T-helper 17 cell (primary cell): Measurements from ENCODE around the gene SOAT2. TPM values are rescaled to one million over a fixed set of nuclear protein-coding genes. Genes with fewer than 3 reads are reported as not detected.
"Not testable (repeated sequence)": the region's sequence is repeated elsewhere in the genome, so short reads cannot be mapped to it uniquely, and the experiment has no call there.

ENCODE experiments used
- ATAC-seq: fragments of 150-1000 bp; cut with Tn5 transposase; 2 replicates; pipeline ENCODE4 v1.10.0; 2021; ENCODE audit warnings: mild to moderate bottlenecking, moderate library complexity
- DNase-seq, 3 donors: peaks; one replicate each; pipeline versions ENCODE4 v3.0.0 to v3.0.0-alpha.2; 2020 to 2021
- H3K9me3 ChIP-seq: one replicate; pipeline ENCODE4 v1.7.0; 2013; ENCODE audit warnings: low read length, mild to moderate bottlenecking; ENCODE audit not compliant: control insufficient read depth, poor library complexity, severe bottlenecking
- H3K27ac Mint-ChIP-seq: one replicate; pipeline ENCODE4 v1.8.0; 2022; ENCODE audit warnings: mild to moderate bottlenecking, moderate library complexity, mixed read lengths
- H3K27me3 Mint-ChIP-seq: one replicate; pipeline ENCODE4 v1.8.0; 2022; ENCODE audit warnings: mixed read lengths
- H3K36me3 Mint-ChIP-seq: one replicate; pipeline ENCODE4 v1.8.0; 2022; ENCODE audit warnings: low read depth, mixed read lengths
- H3K4me1 Mint-ChIP-seq: one replicate; pipeline ENCODE4 v1.8.0; 2022; ENCODE audit warnings: mild to moderate bottlenecking, mixed read lengths
- H3K4me3 Mint-ChIP-seq: one replicate; pipeline ENCODE4 v1.8.0; 2022; ENCODE audit warnings: mild to moderate bottlenecking, moderate library complexity, mixed read lengths
- total RNA-seq, 4 donors: library from RNA in 2 of 4; stranded (reverse) in 2 of 4; gene quantifications; one replicate each; pipeline ENCODE4 v1.2.3 and lab custom pipeline; 2022 to 2026

SOAT2 gene
- total RNA-seq, 2 donors from 2014 or later: 0.83 to 2.5 TPM

- ATAC-seq (no peak), DNase-seq (no peak)
- no peaks in the 10 kb centered on the region for H3K9me3 ChIP-seq
- peaks cover 2% of the 10 kb centered on the region for H3K36me3 Mint-ChIP-seq
- peak overlapping the region; percentile 84 for H3K27ac Mint-ChIP-seq
- peaks cover 38% of the 10 kb centered on the region for H3K4me1 Mint-ChIP-seq
- H3K4me3 Mint-ChIP-seq: peak overlapping the region; percentile 93
- no peaks in the 10 kb centered on the region for H3K27me3 Mint-ChIP-seq
Observed at GRCh38 chr12:53098354-53098981, 4.8 kb upstream of the SOAT2 start.

GRCh38 chr12:53099071-53099882 lies 4.0 kb upstream of the SOAT2 start:
- Mint-ChIP-seq H3K4me3 (peak overlapping the region; percentile 63), H3K36me3 (peaks cover 2% of the 10 kb centered on the region), H3K4me1 (peaks cover 40% of the 10 kb centered on the region), H3K27me3 (no peaks in the 10 kb centered on the region), H3K27ac (peak overlapping the region; percentile 84)
- DNase-seq (peak; percentile 75 to 88 (median 77)), ATAC-seq (peak; percentile 69)
- H3K9me3 ChIP-seq: no peaks in the 10 kb centered on the region

GRCh38 chr12:53100466-53101151 lies 2.7 kb upstream of the SOAT2 start:
- Mint-ChIP-seq H3K27ac (peak overlapping the region; percentile 54), H3K36me3 (peaks cover 2% of the 10 kb centered on the region), H3K4me1 (peaks cover 42% of the 10 kb centered on the region), H3K27me3 (no peaks in the 10 kb centered on the region), H3K4me3 (peak overlapping the region; percentile 12)
- DNase-seq (no peak), ATAC-seq (no peak)
- no peaks in the 10 kb centered on the region for H3K9me3 ChIP-seq

GRCh38 chr12:53101266-53101665 lies 2.0 kb upstream of the SOAT2 start:
- DNase-seq (no peak), ATAC-seq (no peak)
- no peaks in the 10 kb centered on the region for H3K9me3 ChIP-seq
- Mint-ChIP-seq H3K36me3 (peaks cover 4% of the 10 kb centered on the region), H3K4me1 (peaks cover 42% of the 10 kb centered on the region), H3K27me3 (no peaks in the 10 kb centered on the region), H3K27ac (no peak overlapping the region), H3K4me3 (no peak overlapping the region)

- Mint-ChIP-seq H3K27ac (peak overlapping the region; percentile 92), H3K4me3 (peak overlapping the region; percentile 64), H3K4me1 (peaks cover 37% of the 10 kb centered on the region), H3K27me3 (no peaks in the 10 kb centered on the region), H3K36me3 (peaks cover 2% of the 10 kb centered on the region)
- no peak for ATAC-seq
- no peak for DNase-seq
- no peaks in the 10 kb centered on the region for H3K9me3 ChIP-seq
Observed at GRCh38 chr12:53101931-53102781, 1.1 kb upstream of the SOAT2 start.

- Mint-ChIP-seq H3K36me3 (peaks cover 2% of the 10 kb centered on the region), H3K4me1 (peaks cover 26% of the 10 kb centered on the region), H3K27ac (peak overlapping the region; percentile 88), H3K27me3 (no peaks in the 10 kb centered on the region), H3K4me3 (peak overlapping the region; percentile 19)
- peak; percentile 31 for ATAC-seq
- H3K9me3 ChIP-seq: no peaks in the 10 kb centered on the region
- DNase-seq: no peak
Observed at GRCh38 chr12:53103860-53104305, 597 bp downstream of the SOAT2 start.

GRCh38 chr12:53105256-53105655 lies 2.0 kb downstream of the SOAT2 start:
- Mint-ChIP-seq H3K27me3 (no peaks in the 10 kb centered on the region), H3K27ac (peak overlapping the region; percentile 88), H3K4me3 (peak overlapping the region; percentile 71), H3K4me1 (peaks cover 20% of the 10 kb centered on the region), H3K36me3 (peaks cover 2% of the 10 kb centered on the region)
- ATAC-seq (no peak), DNase-seq (no peak)
- H3K9me3 ChIP-seq: no peaks in the 10 kb centered on the region

GRCh38 chr12:53105712-53106439 lies 2.6 kb downstream of the SOAT2 start:
- Mint-ChIP-seq H3K27ac (peak overlapping the region; percentile 88), H3K36me3 (peaks cover 2% of the 10 kb centered on the region)
- no peak for ATAC-seq

GRCh38 chr12:53107122-53107521 lies 3.8 kb downstream of the SOAT2 start:
- Mint-ChIP-seq H3K4me1 (peaks cover 20% of the 10 kb centered on the region), H3K4me3 (no peak overlapping the region), H3K36me3 (peaks cover 2% of the 10 kb centered on the region), H3K27ac (peak overlapping the region; percentile 39), H3K27me3 (no peaks in the 10 kb centered on the region)
- ATAC-seq (no peak), DNase-seq (no peak)
- H3K9me3 ChIP-seq: no peaks in the 10 kb centered on the region

More at GRCh38 chr12:53105712-53106439, 2.6 kb downstream of the SOAT2 start:
- no peaks in the 10 kb centered on the region for H3K9me3 ChIP-seq
- Mint-ChIP-seq H3K4me3 (no peak overlapping the region), H3K27me3 (no peaks in the 10 kb centered on the region), H3K4me1 (peaks cover 20% of the 10 kb centered on the region)
- DNase-seq: no peak

GRCh38 chr12:53112431-53112830 lies 9.1 kb downstream of the SOAT2 start:
- not testable (repeated sequence) for H3K27ac Mint-ChIP-seq, H3K36me3 Mint-ChIP-seq, H3K4me3 Mint-ChIP-seq, ATAC-seq, H3K9me3 ChIP-seq, DNase-seq, H3K4me1 Mint-ChIP-seq, H3K27me3 Mint-ChIP-seq

GRCh38 chr12:53113136-53113705 lies 9.9 kb downstream of the SOAT2 start:
- H3K27me3 Mint-ChIP-seq: no peaks in the 10 kb centered on the region
- no peak overlapping the region for H3K27ac Mint-ChIP-seq
- no peaks in the 10 kb centered on the region for H3K9me3 ChIP-seq
- H3K4me3 Mint-ChIP-seq: no peak overlapping the region
- no peaks in the 10 kb centered on the region for H3K36me3 Mint-ChIP-seq
- DNase-seq (no peak), ATAC-seq (no peak)
- no peaks in the 10 kb centered on the region for H3K4me1 Mint-ChIP-seq

GRCh38 chr12:53113951-53114350 lies 10.7 kb downstream of the SOAT2 start:
- H3K27ac Mint-ChIP-seq: no peak overlapping the region
- H3K4me1 Mint-ChIP-seq: no peaks in the 10 kb centered on the region
- H3K27me3 Mint-ChIP-seq: no peaks in the 10 kb centered on the region
- ATAC-seq: no peak
- H3K4me3 Mint-ChIP-seq: no peak overlapping the region
- DNase-seq: no peak
- no peaks in the 10 kb centered on the region for H3K9me3 ChIP-seq
- H3K36me3 Mint-ChIP-seq: no peaks in the 10 kb centered on the region
